GM12875 (cell line): ENCODE measurements around the gene GPS2.

ENCODE experiments used
- H3K4me3 ChIP-seq: one replicate; pipeline ENCODE4 v1.5.1; 2011; ENCODE audit warnings: low read depth, low read length, control low read depth
- TF ChIP-seq, protein P1 (sequence below): IDR thresholded peaks from 2 replicates; pipeline ENCODE4 v1.5.1; 2011; ENCODE audit warnings: low read depth, mild to moderate bottlenecking, control low read depth, inconsistent platforms, low read length, moderate library complexity, borderline replicate concordance; ENCODE audit not compliant: insufficient read depth

The GPS2 gene, protein sequence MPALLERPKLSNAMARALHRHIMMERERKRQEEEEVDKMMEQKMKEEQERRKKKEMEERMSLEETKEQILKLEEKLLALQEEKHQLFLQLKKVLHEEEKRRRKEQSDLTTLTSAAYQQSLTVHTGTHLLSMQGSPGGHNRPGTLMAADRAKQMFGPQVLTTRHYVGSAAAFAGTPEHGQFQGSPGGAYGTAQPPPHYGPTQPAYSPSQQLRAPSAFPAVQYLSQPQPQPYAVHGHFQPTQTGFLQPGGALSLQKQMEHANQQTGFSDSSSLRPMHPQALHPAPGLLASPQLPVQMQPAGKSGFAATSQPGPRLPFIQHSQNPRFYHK

DNA sequence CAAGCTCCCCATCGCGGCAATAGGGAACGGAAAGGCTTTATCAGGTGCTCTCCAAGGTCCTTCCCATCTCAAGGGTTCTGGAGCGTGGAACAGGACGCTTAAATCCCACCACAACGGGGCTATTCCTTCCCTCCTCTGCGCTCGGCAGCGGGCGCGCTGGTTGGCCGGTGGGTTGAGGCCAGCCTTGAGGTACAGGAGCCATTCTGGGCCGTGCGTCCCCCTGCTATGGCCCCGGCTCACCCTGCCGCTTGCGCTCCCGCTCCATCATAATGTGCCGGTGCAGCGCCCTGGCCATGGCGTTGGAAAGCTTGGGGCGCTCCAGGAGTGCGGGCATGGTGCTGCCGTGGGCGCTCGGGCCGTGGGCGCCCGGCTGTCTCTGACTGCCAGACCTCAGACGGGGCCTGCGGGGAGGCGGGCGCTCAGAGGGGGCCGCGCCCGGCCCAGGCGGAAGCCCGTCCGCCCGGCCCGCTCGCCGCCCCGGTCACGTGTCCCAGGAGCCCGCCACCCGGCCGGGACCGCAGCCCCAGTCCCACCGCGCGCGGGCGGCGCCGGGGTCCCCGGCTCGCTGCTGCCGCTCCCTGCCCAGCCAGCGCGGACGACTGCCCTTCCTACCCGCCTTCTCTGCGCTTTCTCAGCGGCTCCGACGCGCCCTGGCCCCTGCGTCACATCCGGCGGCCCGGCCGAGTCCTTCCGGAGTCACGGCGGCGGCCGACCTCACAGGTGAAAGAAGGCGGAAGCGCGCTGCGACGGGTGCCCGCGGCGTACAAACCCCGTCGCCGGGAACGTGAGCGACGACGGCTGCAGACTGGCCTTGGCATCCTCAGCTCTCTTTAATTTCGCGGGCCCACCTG, at the start of gene GPS2:
GPS2 (minus strand) TSS at position 642 of the 851 bp plus-strand sequence; CDS start at position 334, 308 bp downstream.
- TF ChIP-seq, protein P1, sequence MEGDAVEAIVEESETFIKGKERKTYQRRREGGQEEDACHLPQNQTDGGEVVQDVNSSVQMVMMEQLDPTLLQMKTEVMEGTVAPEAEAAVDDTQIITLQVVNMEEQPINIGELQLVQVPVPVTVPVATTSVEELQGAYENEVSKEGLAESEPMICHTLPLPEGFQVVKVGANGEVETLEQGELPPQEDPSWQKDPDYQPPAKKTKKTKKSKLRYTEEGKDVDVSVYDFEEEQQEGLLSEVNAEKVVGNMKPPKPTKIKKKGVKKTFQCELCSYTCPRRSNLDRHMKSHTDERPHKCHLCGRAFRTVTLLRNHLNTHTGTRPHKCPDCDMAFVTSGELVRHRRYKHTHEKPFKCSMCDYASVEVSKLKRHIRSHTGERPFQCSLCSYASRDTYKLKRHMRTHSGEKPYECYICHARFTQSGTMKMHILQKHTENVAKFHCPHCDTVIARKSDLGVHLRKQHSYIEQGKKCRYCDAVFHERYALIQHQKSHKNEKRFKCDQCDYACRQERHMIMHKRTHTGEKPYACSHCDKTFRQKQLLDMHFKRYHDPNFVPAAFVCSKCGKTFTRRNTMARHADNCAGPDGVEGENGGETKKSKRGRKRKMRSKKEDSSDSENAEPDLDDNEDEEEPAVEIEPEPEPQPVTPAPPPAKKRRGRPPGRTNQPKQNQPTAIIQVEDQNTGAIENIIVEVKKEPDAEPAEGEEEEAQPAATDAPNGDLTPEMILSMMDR, result no peak
- H3K4me3 ChIP-seq, result peak within 1 kb of the TSS; percentile 87

DNA sequence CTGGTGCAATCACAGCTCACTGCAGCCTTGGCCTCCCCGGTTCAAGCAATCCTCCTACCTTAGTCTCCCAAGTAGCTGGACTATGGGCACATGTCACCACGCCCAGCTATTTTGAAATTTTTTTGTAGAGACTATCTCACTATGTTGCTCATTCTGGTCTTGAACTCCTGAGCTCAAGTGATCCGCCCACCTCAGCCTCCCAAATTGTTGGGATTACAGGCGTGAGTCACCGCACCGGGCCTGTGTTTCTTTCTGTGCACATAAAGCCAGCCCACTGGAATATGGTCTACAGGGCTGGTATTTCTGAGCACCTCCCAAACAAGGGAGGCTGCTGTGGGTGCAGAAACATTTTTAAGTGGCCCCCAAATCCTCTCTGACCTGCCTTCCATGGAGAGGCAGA, 48.2 kb upstream of the GPS2 start:
- no peak overlapping the region for H3K4me3 ChIP-seq
- TF ChIP-seq, protein P1, result no peak

DNA sequence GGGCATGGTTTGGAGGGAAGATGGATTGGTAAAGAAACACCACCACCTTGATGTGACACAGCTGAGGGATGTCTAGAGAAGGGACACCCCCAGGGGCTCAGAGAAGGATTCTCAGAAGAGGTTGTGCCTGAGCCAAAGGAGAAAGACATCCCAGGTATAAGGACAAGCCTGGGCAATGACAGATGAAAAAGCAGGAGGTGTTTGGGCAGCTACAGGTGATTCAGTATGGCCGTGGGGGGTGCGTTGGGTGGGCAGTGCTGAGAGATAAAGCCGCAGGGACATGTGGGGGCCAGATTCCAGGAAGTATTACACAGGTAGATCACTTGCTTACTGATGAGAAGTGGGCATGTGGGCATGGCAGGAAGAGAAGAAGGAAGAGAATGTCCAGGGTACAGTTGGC, 46.7 kb upstream of the GPS2 start:
- TF ChIP-seq, protein P1, result no peak
- no peak overlapping the region for H3K4me3 ChIP-seq

DNA sequence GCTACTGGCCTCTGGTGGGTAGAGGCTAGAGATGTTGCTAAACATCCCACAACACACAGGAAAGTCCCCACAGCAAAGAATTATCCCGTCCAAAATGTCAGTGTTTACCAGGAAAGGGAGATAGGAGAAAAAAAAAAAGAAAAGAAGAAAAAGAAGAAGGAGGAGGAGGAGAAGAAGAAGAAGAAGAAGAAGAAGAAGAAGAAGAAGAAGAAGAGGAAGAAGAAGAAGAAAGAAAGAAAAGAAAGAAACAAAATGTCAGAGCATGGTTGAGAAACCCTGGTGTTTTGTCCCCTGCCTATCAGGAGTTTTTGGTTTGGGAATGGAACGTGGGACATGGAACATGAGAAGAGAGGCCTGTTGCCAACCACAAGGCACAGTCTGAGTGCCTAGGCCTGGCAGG, 42.2 kb upstream of the GPS2 start:
- H3K4me3 ChIP-seq, result no peak overlapping the region
- TF ChIP-seq, protein P1, result no peak

DNA sequence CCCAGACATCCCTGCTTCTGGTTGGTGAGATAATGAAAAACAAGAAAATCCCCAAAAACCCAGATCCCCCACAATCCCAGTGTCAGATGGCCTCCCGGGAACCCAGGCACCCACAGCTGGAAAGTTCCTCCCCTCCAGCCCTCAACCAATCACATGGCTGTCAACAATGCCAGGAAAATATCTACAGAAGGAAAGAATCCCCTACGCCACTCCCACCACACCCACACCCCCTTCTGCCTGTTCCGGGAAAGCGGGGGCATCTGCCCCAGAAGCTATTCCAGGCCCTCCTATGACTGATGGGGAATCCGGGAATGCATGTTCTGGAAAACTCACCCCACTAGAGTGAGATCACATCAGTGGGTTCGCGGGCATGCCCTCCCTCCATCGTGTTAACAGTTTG, 41.6 kb upstream of the GPS2 start:
- TF ChIP-seq, protein P1, result no peak
- no peak overlapping the region for H3K4me3 ChIP-seq

DNA sequence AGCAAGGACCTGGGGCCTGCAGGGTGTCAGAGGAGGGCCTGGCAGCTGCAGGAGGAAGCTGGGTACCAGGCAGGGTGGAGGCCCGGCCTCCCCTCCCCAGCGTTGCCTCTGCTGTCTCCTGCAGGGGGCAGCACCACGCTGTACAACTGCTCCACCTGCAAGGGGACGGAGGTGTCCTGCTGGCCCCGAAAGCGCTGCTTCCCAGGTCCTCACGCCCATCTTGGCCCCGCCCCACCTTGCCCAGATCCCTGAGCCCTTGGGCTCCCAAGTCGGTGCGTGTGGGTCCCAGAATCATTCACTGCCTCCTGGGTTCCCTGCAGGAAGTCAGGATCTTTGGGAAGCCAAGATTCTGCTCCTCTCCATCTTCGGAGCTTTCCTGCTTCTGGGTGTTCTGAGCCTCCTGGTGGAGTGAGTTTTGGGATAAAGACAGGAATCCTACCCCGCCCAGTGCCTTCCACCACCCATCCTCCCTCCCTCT, 41.0 kb upstream of the GPS2 start:
- TF ChIP-seq, protein P1, result peak; percentile 95
- no peak overlapping the region for H3K4me3 ChIP-seq
